22Rv1 (cell line): Measurements from ENCODE around the gene MTMR2.
"Not testable (repeated sequence)": the region's sequence is repeated elsewhere in the genome, so short reads cannot be mapped to it uniquely, and the experiment has no call there.

Experiments used
- ZFX ChIP-seq: fragments of 450-650 bp; IDR thresholded peaks from 2 replicates; pipeline ENCODE4 v1.6.1; 2017; ENCODE audit warnings: antibody characterized with exemption, borderline replicate concordance
- TF ChIP-seq, protein P1 (sequence below): fragments of 450-650 bp; IDR thresholded peaks from 2 replicates; pipeline ENCODE4 v1.5.1; 2017; ENCODE audit warnings: mild to moderate bottlenecking

DNA sequence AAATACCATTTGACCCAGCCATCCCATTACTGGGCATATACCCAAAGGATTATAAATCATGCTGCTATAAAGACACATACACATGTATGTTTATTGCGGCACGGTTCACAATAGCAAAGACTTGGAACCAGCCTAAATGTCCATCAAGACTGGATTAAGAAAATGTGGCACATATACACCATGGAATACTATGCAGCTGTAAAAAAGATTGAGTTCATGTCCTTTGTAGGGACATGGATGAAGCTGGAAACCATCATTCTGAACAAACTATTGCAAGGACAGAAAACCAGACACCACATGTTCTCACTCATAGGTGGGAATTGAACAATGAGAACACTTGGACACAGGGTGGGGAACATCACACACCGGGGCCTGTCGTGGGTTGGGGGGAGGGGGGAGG, 112.9 kb downstream of the MTMR2 start:
- TF ChIP-seq, protein P1, sequence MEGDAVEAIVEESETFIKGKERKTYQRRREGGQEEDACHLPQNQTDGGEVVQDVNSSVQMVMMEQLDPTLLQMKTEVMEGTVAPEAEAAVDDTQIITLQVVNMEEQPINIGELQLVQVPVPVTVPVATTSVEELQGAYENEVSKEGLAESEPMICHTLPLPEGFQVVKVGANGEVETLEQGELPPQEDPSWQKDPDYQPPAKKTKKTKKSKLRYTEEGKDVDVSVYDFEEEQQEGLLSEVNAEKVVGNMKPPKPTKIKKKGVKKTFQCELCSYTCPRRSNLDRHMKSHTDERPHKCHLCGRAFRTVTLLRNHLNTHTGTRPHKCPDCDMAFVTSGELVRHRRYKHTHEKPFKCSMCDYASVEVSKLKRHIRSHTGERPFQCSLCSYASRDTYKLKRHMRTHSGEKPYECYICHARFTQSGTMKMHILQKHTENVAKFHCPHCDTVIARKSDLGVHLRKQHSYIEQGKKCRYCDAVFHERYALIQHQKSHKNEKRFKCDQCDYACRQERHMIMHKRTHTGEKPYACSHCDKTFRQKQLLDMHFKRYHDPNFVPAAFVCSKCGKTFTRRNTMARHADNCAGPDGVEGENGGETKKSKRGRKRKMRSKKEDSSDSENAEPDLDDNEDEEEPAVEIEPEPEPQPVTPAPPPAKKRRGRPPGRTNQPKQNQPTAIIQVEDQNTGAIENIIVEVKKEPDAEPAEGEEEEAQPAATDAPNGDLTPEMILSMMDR = not testable (repeated sequence)
- not testable (repeated sequence) for TF ChIP-seq ZFX
